GM12872 (cell line): Measurements from ENCODE around the gene SUOX.

Experiments used
- TF ChIP-seq, protein P1 (sequence below): IDR thresholded peaks from 3 replicates; pipeline ENCODE4 v1.5.1; 2011; ENCODE audit warnings: low read depth, mild to moderate bottlenecking, low read length, moderate library complexity; ENCODE audit not compliant: insufficient read depth

Gene SUOX

DNA sequence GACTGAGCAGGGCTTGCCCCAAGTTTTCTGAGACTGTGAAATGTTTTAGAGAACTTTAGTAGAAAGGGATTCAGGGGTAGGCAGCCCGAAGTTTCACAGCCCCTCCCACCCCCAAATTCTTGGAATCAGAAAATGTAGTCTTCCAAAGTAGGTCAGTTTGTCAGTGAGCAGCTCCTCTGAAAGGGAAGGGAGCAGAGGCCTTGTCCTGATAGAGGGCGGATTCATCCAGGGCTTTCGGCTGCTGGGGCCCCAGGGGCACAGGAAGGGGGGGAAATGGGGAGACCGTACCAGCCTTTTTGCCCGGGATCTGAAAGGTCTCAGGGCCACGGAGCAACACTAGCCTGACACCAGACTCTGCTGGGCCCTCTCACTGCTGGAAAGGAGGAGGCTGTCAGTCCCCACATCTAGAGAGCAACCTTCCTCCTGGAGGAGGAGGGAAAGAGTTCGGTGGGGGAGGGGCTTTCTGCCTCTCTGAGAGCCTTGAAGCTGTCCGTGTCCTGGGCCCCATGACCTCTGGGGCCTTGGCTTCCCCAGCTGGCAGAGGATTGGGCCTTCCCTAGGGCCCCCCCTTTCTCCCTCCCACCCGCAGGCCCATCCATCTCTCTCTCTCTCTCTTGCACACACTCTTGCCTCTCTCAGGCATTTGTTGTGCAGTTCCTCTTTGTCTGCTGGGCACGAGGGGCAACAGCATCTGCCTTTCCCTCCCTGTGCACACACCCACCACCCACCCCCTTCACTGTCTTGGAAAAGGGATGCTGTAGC is 23.5 kb downstream of the SUOX start, which contains the start of gene IKZF4:
IKZF4 (plus strand) TSS at position 621 of the 762 bp plus-strand sequence. CDS start 451 bp downstream, outside the sequence.
- TF ChIP-seq, protein P1, sequence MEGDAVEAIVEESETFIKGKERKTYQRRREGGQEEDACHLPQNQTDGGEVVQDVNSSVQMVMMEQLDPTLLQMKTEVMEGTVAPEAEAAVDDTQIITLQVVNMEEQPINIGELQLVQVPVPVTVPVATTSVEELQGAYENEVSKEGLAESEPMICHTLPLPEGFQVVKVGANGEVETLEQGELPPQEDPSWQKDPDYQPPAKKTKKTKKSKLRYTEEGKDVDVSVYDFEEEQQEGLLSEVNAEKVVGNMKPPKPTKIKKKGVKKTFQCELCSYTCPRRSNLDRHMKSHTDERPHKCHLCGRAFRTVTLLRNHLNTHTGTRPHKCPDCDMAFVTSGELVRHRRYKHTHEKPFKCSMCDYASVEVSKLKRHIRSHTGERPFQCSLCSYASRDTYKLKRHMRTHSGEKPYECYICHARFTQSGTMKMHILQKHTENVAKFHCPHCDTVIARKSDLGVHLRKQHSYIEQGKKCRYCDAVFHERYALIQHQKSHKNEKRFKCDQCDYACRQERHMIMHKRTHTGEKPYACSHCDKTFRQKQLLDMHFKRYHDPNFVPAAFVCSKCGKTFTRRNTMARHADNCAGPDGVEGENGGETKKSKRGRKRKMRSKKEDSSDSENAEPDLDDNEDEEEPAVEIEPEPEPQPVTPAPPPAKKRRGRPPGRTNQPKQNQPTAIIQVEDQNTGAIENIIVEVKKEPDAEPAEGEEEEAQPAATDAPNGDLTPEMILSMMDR: no peak

DNA sequence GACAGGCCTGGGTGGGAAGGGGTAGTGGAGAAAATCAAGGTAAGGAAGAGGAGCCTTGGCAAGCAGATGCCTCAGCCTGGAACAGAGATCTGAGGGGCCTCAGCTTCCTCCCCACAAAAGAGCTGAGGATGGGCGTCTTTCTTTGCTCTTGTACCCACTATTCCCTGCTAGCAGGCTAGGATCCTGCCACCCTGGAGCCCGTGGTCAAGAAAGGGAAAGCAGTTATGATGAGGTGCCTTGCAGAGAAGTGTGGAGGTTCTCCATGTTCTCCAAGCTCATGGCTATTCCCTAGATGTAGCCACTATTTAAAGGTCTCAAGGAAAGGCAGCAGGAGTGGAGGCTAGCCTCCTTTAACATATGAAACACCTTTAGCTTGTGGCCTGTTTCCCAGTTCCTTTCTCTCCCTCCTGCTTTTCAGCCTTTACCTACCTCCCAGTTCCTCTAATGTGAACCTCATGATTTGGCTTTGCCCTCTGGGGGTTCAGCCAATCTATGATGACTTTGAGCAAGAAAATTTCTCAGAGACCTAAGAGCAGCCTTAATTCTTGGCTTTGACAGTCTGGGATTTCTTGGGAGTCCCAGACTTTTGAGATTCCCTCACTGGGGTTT is 24.9 kb downstream of the SUOX start:
- TF ChIP-seq, protein P1: no peak

DNA sequence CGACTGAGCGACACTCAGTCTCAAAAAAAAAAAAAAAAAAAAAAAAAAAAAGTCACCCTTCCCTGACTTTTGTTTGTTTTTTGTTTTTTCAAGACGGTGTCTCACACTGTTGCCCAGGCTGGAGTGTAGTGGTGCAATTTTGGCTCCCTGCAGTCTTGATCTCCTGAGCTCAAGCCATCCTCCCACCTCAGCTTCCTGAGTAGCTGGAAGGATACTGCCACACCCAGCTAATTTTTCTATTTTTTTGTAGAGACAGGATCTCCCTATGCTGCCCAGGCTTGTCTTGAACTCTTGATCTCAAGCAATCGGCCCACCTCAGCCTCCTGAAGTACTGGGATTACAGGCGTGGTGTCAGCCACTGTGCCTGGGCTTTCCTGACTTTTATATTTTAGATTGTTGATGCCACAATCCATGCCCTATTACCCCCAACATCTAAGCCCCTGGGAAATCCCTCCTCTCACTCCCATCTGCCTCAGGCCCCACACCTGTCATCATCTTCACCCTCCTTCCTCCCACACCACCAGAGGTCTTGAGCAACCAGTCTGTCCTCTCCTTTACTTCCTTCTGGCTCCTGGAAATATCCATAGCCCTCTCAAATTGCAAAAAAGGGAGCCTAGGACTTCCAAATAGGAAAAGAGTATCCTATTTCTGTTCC is 31.6 kb downstream of the SUOX start:
- TF ChIP-seq, protein P1: no peak

DNA sequence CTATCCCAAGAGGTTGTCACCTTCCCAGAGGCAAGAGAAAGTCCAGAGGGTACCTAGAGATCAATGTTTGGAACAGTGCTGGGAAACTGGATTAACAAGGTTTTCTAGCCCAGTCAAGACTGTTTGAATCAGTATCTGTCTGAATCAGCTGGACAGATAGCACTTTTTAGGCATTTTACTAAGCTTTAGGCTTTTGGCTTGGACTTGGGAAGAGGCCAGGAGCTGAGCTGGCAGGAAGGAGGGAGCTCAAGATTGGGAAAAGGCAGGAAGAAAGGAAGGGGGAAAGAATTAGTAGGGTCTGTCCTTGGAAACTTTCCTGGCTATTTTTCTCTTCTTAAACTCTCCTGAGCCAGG is 32.1 kb downstream of the SUOX start:
- TF ChIP-seq, protein P1: no peak

DNA sequence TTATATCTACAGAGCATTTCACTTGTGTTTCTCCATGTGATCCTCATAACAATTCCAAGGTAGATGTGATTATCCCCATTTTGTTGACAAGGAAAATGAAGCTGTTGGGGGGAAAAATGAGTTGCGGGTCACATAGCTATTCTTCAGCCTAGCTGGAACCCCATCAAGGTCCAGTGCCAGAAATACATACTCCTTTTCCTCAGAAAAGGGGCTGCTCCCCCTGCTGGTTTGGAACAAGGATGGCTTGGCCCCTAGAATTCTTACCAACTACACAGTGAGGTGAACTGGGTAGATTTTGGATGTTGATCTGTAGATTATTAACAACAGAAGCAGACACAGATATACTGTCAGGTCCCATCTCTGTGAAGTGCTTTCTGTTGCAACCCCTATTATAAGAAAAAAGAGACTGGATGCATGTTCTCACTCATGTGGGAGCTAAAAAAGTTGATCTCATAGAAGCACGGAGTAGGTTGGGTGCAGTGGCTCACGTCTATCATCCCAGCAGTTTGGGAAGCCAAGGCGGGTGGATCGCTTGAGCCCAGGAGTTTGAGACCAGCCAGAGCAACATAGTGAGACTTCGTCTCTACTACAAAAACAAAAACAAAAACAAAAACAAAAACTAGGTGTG is 32.7 kb downstream of the SUOX start:
- TF ChIP-seq, protein P1: peak; percentile 65

DNA sequence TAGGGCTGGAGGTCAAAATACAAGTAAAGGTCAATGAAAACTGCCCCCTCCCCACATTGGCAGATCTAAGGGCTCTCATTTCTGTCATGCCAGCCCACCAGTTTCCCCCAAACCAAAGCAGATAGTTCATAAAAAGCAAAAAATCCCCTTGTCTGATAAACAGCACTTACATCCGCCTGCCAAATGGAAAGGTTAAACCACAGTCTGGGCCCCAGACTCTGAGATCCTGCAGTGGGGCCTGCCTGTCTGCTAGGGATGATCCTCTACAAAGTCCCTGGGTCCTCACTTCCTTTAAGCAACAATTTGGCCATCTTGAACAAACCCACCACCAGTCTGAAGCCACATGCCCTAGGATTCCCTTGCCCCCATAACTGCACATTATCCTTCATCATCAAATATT is 34.9 kb downstream of the SUOX start:
- TF ChIP-seq, protein P1: no peak
